HG03064 (cell line): ENCODE results near the gene CD177.
"Not testable (repeated sequence)": the region's sequence is repeated elsewhere in the genome, so short reads cannot be mapped to it uniquely, and the experiment has no call there.

Source experiments
- ATAC-seq: cut with Tn5 transposase; IDR thresholded peaks from one replicate; pipeline ENCODE4 v1.9.1; 2021; ENCODE audit warnings: low read depth; ENCODE audit not compliant: unreplicated experiment

CD177 gene, protein sequence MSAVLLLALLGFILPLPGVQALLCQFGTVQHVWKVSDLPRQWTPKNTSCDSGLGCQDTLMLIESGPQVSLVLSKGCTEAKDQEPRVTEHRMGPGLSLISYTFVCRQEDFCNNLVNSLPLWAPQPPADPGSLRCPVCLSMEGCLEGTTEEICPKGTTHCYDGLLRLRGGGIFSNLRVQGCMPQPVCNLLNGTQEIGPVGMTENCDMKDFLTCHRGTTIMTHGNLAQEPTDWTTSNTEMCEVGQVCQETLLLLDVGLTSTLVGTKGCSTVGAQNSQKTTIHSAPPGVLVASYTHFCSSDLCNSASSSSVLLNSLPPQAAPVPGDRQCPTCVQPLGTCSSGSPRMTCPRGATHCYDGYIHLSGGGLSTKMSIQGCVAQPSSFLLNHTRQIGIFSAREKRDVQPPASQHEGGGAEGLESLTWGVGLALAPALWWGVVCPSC

DNA sequence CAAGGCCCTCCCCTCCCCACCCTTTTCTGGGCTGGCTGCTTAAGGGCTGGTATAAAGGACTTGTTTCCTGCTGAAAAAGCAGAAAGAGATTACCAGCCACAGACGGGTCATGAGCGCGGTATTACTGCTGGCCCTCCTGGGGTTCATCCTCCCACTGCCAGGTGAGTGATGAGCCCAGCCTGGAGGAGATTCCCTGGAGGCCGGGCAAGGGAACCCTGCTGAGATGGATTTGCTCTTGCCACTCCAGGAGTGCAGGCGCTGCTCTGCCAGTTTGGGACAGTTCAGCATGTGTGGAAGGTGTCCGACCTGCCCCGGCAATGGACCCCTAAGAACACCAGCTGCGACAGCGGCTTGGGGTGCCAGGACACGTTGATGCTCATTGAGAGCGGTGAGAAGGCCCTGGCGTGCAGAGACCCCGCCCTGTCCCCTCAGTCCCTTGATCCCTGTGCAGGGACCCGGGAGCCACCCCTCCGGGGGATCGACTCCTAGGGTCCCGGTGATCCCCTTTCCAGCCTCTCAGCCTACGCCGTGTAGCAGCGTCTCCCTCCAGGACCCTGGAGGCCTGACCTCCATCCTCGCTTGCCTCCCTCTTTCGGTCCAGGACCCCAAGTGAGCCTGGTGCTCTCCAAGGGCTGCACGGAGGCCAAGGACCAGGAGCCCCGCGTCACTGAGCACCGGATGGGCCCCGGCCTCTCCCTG lies at the start of gene CD177:
Gene CD177 (plus strand): TSS at position 81 of the 699 bp plus-strand sequence. CDS start 29 bp downstream, at position 110.
- ATAC-seq = no peak

DNA sequence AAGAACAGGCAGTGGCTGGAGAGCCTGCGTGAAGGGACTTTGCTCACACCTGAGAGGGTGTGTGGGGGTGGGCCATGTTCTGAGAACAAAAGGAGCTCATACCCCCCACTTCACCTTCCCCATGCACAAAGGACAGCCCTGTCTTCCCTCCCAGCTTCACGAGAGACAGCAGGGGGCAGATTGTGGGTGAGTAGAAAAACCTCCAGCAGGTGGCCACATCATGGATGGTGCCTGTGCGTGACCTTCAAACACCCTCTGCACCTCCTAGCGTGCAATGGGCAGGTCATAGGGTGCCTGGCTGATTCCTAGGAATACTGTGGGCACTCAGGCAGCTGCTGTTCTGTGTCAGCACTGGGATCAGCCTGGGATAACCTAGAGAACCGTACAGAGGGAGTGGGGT lies 47.8 kb upstream of the CD177 start:
- ATAC-seq = no peak

DNA sequence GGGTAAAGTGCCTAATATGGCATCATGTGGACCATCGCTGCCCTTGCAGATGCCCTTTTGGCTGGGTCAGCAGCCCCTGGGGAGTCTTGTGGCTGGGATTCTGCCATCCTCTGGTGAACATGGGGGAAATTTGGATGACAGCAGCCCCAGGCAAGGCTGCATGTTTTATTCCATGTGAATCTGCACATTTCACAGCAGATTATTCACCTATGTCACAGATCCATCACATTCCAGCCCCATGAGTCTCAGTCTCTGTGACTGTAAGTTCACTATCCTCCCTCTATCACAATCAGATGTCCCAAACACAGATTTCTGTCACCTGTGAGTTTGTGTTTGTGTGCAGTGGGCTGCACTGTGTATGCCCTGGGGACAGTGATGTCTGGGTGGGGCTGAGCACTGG lies 47.4 kb upstream of the CD177 start:
- ATAC-seq = no peak

DNA sequence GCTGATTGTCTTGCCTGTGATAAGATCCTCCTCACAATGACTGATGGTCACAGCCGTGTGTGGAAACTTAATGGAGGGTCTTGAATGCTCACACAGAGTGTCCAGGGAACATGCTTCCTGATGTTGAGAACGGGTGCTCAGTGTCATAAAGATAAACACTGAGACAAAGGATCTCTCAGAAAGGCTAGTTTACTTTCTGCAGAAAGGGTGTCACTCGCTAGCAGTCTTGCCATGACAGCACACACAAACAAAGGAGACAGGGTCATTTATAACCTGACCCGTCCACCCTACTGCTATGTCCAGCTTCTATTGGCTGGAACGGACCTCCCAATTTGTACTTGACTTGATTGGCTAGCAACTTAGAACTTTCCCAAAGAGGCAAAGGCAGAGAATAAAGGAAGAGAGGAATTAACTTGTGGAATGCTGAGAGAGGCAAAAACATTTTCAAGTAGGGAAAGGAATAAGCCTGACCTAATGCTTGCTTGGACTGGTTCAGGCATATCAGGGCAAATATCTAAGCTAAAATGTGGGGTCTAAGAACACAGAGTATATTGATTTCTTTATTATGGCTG lies 45.2 kb upstream of the CD177 start:
- no peak for ATAC-seq

DNA sequence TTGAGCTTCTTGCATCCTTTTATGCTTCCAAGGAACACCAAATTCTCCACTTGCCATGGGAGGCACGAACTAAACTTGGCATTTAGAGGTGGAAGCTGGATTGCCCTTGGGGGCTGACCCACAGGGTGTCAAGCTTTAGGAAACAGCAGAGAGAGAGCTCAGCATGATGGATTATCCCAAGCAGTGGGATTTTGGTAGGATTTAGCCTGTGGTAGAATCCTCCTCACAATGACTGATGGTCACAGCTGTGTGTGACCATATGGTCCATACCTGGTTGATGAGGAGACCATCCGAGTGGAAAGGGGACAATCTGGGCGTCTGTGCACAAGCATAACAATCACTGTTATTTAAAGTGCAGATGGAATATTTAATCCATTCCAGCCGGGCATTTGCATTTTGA lies 44.0 kb upstream of the CD177 start:
- no peak for ATAC-seq

DNA sequence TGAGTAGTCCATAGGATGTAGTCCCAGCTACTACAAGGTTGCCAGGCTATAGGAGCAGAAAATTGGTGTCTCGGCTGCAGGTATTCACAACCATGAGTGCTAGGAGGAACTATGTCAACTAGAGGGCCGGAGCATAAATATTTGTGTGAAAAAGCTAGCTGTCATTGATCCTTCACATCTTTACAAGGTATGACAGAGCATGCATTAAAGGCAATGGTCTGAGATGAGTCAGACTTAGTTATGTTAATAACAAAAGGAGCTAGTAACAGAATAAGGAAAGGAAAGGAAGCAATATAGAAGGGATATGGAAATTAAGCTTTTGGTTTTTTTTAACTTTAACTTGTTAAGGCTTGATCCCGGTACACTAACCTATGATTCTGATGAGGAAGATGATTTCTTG lies 43.3 kb upstream of the CD177 start:
- ATAC-seq = no peak

DNA sequence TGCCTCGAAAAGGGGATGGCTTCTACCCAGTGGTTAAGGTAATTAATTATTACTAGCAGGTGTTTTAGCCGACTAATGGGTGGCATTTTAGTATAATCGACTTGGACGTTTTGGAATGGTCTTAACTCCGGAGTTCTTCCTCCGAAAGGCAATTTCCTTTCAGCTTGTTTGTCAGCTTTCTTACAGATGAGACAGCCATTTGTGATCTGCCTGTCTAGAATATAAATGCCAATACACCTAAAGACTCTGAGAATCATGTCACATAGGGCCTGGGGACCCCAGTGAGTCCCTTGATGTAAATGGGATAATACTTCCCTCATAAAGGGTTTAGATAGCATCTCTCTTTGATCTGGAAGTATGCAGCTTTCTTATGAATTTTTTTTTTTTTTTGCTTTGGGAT lies 42.2 kb upstream of the CD177 start:
- ATAC-seq = no peak

DNA sequence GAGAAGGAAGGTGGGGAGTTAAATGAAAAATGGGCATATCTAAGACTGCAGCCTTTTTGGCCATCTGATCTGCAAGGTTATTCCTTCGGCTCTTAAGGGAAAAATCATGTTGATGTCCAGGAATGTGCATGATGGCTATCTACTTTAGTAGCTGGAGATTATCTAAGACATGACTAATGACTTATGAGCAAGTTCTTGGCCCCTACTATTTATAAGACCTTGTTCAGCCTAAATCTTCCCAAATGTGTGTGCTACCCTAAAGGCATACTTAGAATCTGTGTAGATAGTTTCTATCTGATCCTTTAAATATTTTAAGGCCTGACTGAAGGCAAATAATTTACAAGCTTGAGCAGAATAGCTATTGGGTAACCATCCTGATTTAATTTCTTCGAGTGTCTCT lies 41.8 kb upstream of the CD177 start:
- ATAC-seq = no peak

DNA sequence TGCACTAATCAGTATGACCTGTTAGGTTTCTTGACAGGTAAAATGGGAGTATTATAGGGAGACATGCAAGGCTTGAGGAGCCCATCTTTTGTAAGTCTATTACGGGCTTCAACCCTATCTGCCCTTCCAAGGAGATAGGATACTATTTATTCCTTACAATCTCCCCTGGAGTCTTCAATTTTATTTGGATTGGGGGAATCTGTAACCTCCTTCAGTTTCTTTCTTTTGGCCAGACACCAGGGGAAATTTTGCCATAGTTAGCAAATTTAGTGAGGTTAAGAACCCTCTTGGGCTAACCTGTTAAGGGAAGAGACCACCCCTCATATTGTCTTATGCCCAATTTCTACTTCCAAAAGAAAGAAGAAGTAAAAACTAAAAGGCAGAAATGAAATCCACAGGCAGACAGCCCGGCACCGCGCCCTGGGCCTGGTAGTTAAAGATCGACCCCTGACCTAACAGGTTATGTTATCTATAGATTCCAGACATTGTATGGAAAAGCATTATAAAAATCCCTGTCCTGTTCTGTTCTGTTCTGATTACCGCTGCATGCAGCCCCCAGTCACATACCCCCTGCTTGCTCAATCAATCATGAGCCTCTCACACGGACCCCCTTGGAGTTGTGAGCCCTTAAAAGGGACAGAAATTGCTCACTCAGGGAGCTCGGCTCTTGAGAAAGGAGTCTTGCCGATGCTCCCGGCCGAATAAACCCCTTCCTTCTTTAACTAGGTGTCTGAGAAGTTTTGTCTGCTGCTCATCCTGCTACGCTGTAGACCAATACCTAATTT lies 39.6 kb upstream of the CD177 start:
- no peak for ATAC-seq

DNA sequence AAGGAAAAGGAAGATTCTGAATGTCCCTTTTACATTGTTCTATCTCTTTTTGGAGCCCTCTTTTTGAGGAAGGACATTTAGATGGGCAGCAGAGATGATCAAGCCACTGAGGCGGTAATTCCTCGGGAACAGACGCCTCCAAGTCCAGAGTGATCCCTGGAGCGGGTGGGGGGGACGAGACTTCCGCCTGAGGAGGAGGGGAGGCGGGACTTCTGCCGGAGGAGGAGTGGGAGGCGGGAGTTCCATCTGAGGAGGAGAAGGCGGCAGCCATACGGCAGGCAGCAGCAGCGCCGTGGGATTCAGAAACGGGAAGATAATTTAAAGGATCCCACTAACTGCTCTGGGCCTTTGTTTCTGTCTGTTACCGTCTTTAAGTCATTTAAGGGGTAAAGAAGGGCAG lies 37.6 kb upstream of the CD177 start:
- no peak for ATAC-seq

DNA sequence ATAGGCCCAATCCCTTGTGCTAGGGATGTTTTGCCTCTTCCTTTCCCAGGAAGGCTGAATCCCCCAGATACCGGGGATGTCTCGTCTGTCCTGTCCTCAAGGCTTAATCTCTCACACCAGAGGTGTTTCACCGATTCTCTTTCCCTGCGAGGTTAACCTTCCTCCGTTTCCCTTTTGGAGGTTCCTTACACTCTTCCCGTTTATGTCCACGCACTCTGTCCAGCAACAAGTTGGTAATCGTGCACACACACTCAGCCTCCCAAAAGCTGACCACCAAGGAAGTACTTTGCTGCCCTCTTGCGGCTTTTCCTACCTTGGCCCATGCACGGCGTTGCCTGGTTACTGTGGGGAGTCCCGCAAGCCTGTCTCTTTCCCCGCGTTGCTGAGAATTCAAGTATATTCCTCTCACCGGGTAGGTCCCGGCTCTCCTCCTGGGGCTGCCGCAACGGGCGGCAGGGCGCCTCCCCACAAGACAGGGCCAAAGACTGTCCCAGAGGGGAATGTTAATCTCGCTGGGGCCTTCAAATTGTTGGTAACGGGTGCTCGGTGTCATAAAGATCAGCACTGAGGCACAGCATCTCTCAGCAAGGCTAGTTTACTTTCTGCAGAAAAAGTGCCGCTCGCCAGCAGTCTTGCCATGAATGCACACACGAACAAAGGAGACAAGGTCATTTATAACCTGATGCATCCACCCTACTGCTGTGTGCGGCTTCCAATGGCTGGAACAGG lies 36.7 kb upstream of the CD177 start:
- ATAC-seq = no peak

DNA sequence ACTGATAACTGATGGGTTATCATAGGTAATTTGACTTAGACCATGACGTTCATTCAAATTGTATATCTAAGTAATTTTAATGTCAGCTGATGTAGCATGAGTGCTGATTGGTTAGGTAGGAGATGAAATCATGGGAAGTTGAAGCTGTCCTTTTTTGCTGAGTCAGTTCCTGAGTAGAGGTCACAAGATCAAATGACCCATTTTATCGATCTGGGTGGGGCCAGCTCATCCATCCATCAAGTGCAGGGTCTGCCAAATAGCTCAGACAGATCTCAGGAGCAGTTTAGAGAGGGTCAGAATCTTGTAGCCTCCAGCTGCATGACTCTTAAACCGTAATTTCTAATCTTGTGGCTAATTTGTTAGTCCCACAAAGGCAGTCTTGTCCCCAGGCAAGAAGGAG lies 35.3 kb upstream of the CD177 start:
- no peak for ATAC-seq

DNA sequence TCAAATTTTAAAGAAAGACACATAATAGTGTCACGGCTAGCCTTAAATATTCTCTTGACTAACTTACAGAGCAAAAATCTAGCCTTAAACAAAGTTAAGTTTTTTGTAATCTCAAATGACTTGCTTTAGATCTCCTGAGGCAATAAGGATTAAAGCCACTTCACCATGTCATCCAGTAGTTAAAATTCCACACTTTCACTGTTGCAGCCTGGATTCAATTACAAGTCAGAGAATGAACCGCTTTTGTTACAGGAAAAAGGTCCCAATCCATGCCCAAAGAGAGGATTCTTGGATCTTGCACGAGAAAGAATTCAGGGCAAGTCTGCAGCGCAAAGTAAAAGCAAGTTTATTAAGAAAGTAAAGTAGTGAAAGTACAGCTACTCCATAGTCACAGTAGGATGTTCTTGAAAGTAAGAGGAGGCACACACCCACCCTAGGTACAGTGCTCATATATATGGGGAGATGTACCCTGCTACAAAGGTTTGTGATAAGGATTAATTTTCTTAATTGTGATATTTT lies 34.6 kb upstream of the CD177 start:
- ATAC-seq = no peak

DNA sequence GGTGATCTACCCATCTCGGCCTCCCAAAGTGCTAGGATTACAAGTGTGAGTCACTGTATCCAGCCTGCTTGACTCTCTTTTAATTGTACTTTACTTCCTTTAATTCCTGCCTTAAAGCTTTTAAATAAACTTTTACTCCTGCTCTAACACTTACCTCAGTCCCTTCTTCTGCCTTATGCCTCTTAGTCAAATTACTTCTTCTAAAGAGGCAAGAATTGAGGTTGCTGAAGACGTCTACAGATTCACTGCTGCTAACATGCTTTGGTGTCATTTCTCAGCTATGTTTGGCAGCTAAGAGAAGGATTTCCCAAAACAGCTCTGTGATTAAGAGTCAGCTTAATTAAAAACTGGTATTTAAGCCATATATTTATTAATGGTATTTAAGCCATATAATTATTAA lies 32.9 kb upstream of the CD177 start:
- no peak for ATAC-seq

DNA sequence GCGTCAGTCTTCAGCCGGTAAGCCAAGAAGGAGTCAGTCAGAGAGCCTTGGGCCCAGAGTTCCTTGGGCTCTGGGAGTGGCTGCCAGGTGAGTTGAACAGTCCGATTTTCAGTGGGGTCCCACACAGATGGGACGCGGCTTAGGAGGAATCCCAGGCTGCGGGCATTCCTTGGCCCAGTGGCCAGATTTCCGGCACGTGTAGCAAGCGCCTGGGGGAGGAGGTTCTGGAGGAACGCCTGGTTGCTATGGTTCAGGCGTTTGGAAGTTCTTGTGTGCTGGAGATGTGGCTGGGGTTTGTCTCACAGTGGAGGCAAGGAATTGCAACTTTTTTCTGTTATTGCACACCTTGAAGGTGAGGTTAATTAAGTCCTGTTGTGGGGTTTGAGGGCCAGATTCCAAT lies 26.7 kb upstream of the CD177 start:
- ATAC-seq = not testable (repeated sequence)

DNA sequence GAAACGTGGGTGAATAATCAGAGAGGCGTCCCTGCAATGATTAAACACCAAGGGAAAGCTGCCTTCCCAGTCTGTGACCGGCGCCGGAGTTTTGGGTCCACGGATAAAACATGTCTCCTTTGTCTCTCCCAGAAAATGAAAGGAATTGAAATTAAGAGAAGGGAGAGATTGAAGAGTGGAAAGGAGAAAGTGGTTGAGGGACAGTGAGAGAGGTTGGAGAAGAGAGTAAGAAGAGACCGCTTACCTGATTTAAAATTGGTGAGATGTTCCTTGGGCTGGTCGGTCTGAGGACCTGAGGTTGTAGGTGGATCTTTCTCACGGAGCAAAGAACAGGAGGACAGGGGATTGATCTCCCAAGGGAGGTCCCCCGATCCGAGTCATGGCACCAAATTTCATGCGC lies 24.9 kb upstream of the CD177 start:
- not testable (repeated sequence) for ATAC-seq

DNA sequence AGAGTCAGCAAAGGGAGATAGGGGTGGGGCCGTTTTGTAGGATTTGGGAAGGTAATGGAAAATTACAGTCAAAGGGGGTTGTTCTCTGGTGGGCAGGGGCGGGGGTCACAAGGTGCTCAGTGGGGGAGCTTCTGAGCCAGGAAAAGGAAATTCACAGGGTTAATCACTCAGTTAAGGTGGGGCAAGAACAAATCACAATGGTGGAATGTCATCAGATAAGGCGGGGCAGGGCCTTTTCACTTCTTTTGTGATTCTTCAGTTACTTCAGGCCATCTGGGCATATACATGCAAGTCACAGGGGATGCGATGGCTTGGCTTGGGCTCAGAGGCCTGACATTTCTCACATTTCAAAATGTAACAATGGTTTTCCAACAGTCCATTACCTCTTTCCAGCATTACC lies 24.4 kb upstream of the CD177 start:
- not testable (repeated sequence) for ATAC-seq

DNA sequence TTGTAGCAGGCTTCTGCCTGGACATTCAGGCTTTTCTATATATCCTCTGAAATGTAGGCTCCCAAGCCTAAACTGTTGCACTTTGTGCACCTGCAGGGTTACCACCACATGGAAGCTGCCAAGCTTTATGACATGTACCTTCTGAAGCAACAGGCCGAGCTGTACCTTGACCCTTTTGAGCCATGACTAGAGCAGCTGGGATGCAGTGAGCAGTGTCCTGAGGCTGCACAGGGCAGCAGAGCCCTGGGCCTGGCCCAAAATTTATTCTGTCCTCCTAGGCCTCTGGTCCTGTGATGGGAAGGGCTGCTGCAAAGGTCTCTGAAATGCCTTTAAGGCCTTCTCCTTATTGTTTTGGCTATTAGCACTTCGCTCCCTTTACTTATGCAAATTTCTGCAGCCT lies 23.5 kb upstream of the CD177 start:
- ATAC-seq = no peak

DNA sequence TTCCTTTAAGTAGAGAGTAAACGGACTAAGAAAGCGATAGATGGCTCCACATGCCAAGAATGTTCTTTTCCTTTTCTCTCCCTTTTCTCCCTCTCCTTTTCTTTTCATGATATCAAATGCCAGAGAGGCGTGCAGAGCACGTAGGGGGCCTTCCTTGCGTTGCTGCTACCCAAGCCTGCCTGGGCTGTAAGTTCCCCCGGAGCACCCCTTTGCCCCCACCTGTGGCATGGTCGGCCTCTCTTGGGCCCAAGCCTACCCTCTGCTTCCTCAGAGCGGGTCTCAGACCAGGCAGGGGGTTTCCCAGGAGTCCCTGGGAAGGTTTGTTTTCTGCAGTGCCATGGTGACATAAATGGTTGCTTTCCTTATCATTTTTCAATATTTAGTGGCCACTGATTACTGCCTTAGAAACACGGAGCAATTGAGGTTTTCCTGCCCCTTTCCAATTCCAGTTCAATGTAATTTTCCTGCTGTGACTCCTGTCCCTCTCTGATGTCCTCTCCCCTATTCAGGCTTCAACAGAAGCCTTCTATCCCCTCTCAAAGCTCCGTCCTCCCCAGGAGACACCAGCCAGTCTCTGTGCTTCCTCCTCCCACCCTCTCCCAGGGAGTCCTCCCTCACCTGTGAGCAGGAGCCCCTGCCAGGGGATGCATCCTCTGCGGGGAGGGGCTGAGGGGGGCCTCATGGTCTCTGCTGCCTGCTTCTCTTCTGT lies 22.6 kb upstream of the CD177 start:
- no peak for ATAC-seq
